Measurements from ENCODE around the gene EIF4B.
A peak's percentile ranks its signal among the peaks of the same experiment; 100 is the strongest.
"Not testable (repeated sequence)": the region's sequence is repeated elsewhere in the genome, so short reads cannot be mapped to it uniquely, and the experiment has no call there.

EIF4B gene

GRCh38 chr12:53007343-53007742, 1.1 kb downstream of the EIF4B start:
- Histone ChIP-seq H3K14ac (ENCODE audit: low read length) (no peak overlapping the region), H3K9ac (ENCODE audit: low read depth, low read length, poor library complexity) (no peak overlapping the region), H2BK15ac (ENCODE audit: low read length) (no peak overlapping the region), H3K79me1 (ENCODE audit: low read depth, low read length) (peaks cover 6% of the 10 kb centered on the region), H2BK12ac (ENCODE audit: low read length) (no peak overlapping the region), H3K27me3 (ENCODE audit: control insufficient read depth in 3 of 3, insufficient read depth in 3 of 3, low read depth in 1 of 3, low read length in 3 of 3) (no peaks in the 10 kb centered on the region), H2AK5ac (ENCODE audit: low read depth, low read length) (no peak overlapping the region), H2BK5ac (ENCODE audit: low read length) (no peak overlapping the region), H4K91ac (ENCODE audit: low read depth, low read length, poor library complexity) (no peak overlapping the region), H3K4me1 (ENCODE audit: control insufficient read depth in 2 of 2, insufficient read depth in 1 of 2, low read depth in 1 of 2, low read length in 2 of 2) (peaks cover 6 to 12% of the 10 kb centered on the region in 2 donors), H3K9me3 (replicated peaks in 1 of 2; ENCODE audit: control insufficient read depth in 2 of 2, insufficient read depth in 1 of 2, low read depth in 1 of 2, low read length in 2 of 2) (peaks cover 0 to 11% of the 10 kb centered on the region in 2 donors), H3K27ac (replicated peaks; ENCODE audit: low read length) (no peak overlapping the region), H3K4me3 (ENCODE audit: low read length in 2 of 2) (peak overlapping the region; percentile 88 to 96), H3K4me2 (ENCODE audit: insufficient read depth, low read length, poor library complexity, severe bottlenecking) (peak overlapping the region; percentile 93), H3K36me3 (replicated peaks in 1 of 2; ENCODE audit: control insufficient read depth in 2 of 2, insufficient read depth in 2 of 2, low read length in 2 of 2) (peaks cover 3 to 48% of the 10 kb centered on the region in 2 donors), H4K8ac (ENCODE audit: low read depth, low read length) (no peak overlapping the region), H3K18ac (ENCODE audit: low read length) (no peak overlapping the region), H2AFZ (ENCODE audit: low read length) (no peak overlapping the region), H3K23ac (ENCODE audit: low read depth, low read length, poor library complexity) (no peak overlapping the region), H3K4ac (ENCODE audit: low read length) (no peak overlapping the region), H2BK120ac (ENCODE audit: low read depth, low read length) (no peak overlapping the region)
- no peak for DNase-seq (ENCODE audit: low spot score)
- WGBS, 2 donors (ENCODE audit: extremely low coverage in 2 of 2, insufficient read length in 2 of 2, insufficient replicate concordance in 1 of 2) = no CpG with 5 or more reads among the region's 4 CpGs

DNA sequence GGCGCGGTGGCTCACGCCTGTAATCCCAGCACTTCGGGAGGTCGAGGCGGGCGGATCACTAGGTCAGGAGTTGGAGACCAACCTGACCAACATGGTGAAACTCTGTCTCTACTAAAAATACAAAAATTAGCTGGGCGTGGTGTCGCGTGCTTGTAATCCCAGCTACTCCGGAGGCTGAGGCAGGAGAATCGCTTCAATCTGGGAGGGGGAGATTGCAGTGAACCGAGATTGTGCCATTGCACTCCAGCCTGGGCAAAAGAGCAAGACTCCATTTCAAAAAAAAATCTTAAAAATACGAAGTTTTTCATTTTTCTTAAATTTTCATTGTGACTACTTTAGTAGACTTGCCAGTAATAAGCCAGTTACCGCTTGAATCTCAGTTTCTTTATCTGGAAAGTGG, 2.5 kb downstream of the EIF4B start:
- not testable (repeated sequence) for H2BK5ac ChIP-seq (ENCODE audit: low read length); H3K4me2 ChIP-seq (ENCODE audit: insufficient read depth, low read length, poor library complexity, severe bottlenecking); H3K23ac ChIP-seq (ENCODE audit: low read depth, low read length, poor library complexity); H3K27ac ChIP-seq (replicated peaks; ENCODE audit: low read length); H2BK12ac ChIP-seq (ENCODE audit: low read length); H3K9ac ChIP-seq (ENCODE audit: low read depth, low read length, poor library complexity); H3K14ac ChIP-seq (ENCODE audit: low read length); DNase-seq (ENCODE audit: low spot score); H2BK15ac ChIP-seq (ENCODE audit: low read length); H3K4me3 ChIP-seq (ENCODE audit: low read length in 2 of 2); H3K79me1 ChIP-seq (ENCODE audit: low read depth, low read length); H2BK120ac ChIP-seq (ENCODE audit: low read depth, low read length); H2AFZ ChIP-seq (ENCODE audit: low read length); H4K91ac ChIP-seq (ENCODE audit: low read depth, low read length, poor library complexity); H3K18ac ChIP-seq (ENCODE audit: low read length); H4K8ac ChIP-seq (ENCODE audit: low read depth, low read length); H3K27me3 ChIP-seq (ENCODE audit: control insufficient read depth in 3 of 3, insufficient read depth in 3 of 3, low read depth in 1 of 3, low read length in 3 of 3); H3K4ac ChIP-seq (ENCODE audit: low read length); H2AK5ac ChIP-seq (ENCODE audit: low read depth, low read length)
- WGBS, 2 donors (ENCODE audit: extremely low coverage in 2 of 2, insufficient read length in 2 of 2, insufficient replicate concordance in 1 of 2) = no CpG with 5 or more reads among the region's 15 CpGs
- Histone ChIP-seq H3K4me1 (ENCODE audit: control insufficient read depth in 2 of 2, insufficient read depth in 1 of 2, low read depth in 1 of 2, low read length in 2 of 2) (peaks cover 6 to 12% of the 10 kb centered on the region in 2 donors), H3K36me3 (replicated peaks in 1 of 2; ENCODE audit: control insufficient read depth in 2 of 2, insufficient read depth in 2 of 2, low read length in 2 of 2) (peaks cover 3 to 57% of the 10 kb centered on the region in 2 donors), H3K9me3 (replicated peaks in 1 of 2; ENCODE audit: control insufficient read depth in 2 of 2, insufficient read depth in 1 of 2, low read depth in 1 of 2, low read length in 2 of 2) (peaks cover 0 to 11% of the 10 kb centered on the region in 2 donors)

DNA sequence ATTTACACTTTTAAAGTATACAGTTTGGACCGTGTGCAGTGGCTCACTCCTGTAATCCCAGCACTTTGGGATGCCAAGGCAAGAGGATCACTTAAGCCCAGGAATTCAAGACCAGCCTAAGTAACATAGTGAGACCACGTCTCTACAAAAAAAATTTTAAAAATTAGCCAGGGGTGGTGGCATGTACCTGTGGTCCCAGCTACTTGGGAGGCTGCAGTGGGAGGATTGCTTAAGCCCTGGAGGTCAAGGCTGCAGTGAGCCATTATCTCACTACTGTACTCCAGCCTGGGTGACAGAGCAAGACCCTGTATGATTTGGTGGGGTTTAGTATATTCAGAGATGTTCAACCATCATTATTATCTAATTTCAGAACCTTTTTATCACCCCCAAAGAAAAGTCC, 4.7 kb downstream of the EIF4B start:
- no peak for DNase-seq (ENCODE audit: low spot score)
- H3K14ac ChIP-seq (ENCODE audit: low read length) = no peak overlapping the region
- no peak overlapping the region for H3K23ac ChIP-seq (ENCODE audit: low read depth, low read length, poor library complexity)
- no peak overlapping the region for H2BK5ac ChIP-seq (ENCODE audit: low read length)
- no peak overlapping the region for H3K4me3 ChIP-seq (ENCODE audit: low read length in 2 of 2)
- H2AK5ac ChIP-seq (ENCODE audit: low read depth, low read length) = no peak overlapping the region
- H2BK15ac ChIP-seq (ENCODE audit: low read length) = no peak overlapping the region
- peaks cover 6% of the 10 kb centered on the region for H3K79me1 ChIP-seq (ENCODE audit: low read depth, low read length)
- H3K36me3 ChIP-seq (replicated peaks in 1 of 2; ENCODE audit: control insufficient read depth in 2 of 2, insufficient read depth in 2 of 2, low read length in 2 of 2) = peaks cover 4 to 78% of the 10 kb centered on the region in 2 donors
- H3K4me2 ChIP-seq (ENCODE audit: insufficient read depth, low read length, poor library complexity, severe bottlenecking) = no peak overlapping the region
- WGBS, 2 donors (ENCODE audit: extremely low coverage in 2 of 2, insufficient read length in 2 of 2, insufficient replicate concordance in 1 of 2) = no CpG with 5 or more reads among the region's 2 CpGs
- no peaks in the 10 kb centered on the region for H3K27me3 ChIP-seq (ENCODE audit: control insufficient read depth in 3 of 3, insufficient read depth in 3 of 3, low read depth in 1 of 3, low read length in 3 of 3)
- no peak overlapping the region for H3K27ac ChIP-seq (replicated peaks; ENCODE audit: low read length)
- H3K9ac ChIP-seq (ENCODE audit: low read depth, low read length, poor library complexity) = no peak overlapping the region
- H4K8ac ChIP-seq (ENCODE audit: low read depth, low read length) = no peak overlapping the region
- H3K4ac ChIP-seq (ENCODE audit: low read length) = no peak overlapping the region
- no peak overlapping the region for H2BK120ac ChIP-seq (ENCODE audit: low read depth, low read length)
- H3K4me1 ChIP-seq (ENCODE audit: control insufficient read depth in 2 of 2, insufficient read depth in 1 of 2, low read depth in 1 of 2, low read length in 2 of 2) = peaks cover 4 to 9% of the 10 kb centered on the region in 2 donors
- no peak overlapping the region for H4K91ac ChIP-seq (ENCODE audit: low read depth, low read length, poor library complexity)
- H2BK12ac ChIP-seq (ENCODE audit: low read length) = no peak overlapping the region
- H3K18ac ChIP-seq (ENCODE audit: low read length) = no peak overlapping the region
- no peak overlapping the region for H2AFZ ChIP-seq (ENCODE audit: low read length)
- peaks cover 0 to 11% of the 10 kb centered on the region in 2 donors for H3K9me3 ChIP-seq (replicated peaks in 1 of 2; ENCODE audit: control insufficient read depth in 2 of 2, insufficient read depth in 1 of 2, low read depth in 1 of 2, low read length in 2 of 2)

DNA sequence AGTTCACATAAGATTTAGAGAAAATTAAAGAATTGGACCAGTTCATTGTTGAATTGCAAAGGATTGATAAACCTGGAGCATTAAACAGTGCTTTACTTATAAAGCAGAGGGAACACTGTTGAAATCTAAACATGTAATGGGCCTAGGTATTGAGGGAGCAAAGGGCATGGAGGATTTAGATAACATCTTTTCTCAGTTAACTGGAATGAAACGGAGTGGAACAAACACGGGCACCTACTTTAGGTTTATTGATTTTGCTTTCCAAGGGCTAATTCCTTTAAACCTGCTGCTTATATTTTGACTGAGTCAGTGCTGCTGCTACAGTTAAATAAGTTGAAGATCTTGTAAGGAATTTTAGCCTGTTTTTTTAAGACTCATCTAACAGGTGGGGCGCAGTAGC, 5.6 kb downstream of the EIF4B start:
- Histone ChIP-seq H2BK15ac (ENCODE audit: low read length) (no peak overlapping the region), H3K18ac (ENCODE audit: low read length) (no peak overlapping the region), H2AFZ (ENCODE audit: low read length) (no peak overlapping the region), H3K4me3 (ENCODE audit: low read length in 2 of 2) (no peak overlapping the region), H3K4ac (ENCODE audit: low read length) (no peak overlapping the region), H3K9me3 (replicated peaks in 1 of 2; ENCODE audit: control insufficient read depth in 2 of 2, insufficient read depth in 1 of 2, low read depth in 1 of 2, low read length in 2 of 2) (peaks cover 0 to 11% of the 10 kb centered on the region in 2 donors), H3K27ac (replicated peaks; ENCODE audit: low read length) (no peak overlapping the region), H2BK120ac (ENCODE audit: low read depth, low read length) (no peak overlapping the region), H2AK5ac (ENCODE audit: low read depth, low read length) (no peak overlapping the region), H3K23ac (ENCODE audit: low read depth, low read length, poor library complexity) (no peak overlapping the region), H2BK5ac (ENCODE audit: low read length) (no peak overlapping the region), H3K27me3 (ENCODE audit: control insufficient read depth in 3 of 3, insufficient read depth in 3 of 3, low read depth in 1 of 3, low read length in 3 of 3) (no peaks in the 10 kb centered on the region), H3K14ac (ENCODE audit: low read length) (no peak overlapping the region), H3K36me3 (replicated peaks in 1 of 2; ENCODE audit: control insufficient read depth in 2 of 2, insufficient read depth in 2 of 2, low read length in 2 of 2) (peaks cover 4 to 87% of the 10 kb centered on the region in 2 donors), H4K91ac (ENCODE audit: low read depth, low read length, poor library complexity) (no peak overlapping the region), H3K4me1 (ENCODE audit: control insufficient read depth in 2 of 2, insufficient read depth in 1 of 2, low read depth in 1 of 2, low read length in 2 of 2) (peaks cover 4 to 9% of the 10 kb centered on the region in 2 donors), H4K8ac (ENCODE audit: low read depth, low read length) (no peak overlapping the region), H2BK12ac (ENCODE audit: low read length) (no peak overlapping the region), H3K9ac (ENCODE audit: low read depth, low read length, poor library complexity) (no peak overlapping the region), H3K4me2 (ENCODE audit: insufficient read depth, low read length, poor library complexity, severe bottlenecking) (no peak overlapping the region), H3K79me1 (ENCODE audit: low read depth, low read length) (peaks cover 1% of the 10 kb centered on the region)
- DNase-seq (ENCODE audit: low spot score) = no peak
- WGBS, 2 donors (ENCODE audit: extremely low coverage in 2 of 2, insufficient read length in 2 of 2, insufficient replicate concordance in 1 of 2) = no CpG with 5 or more reads among the region's 3 CpGs

Measured in neuronal stem cell (in vitro differentiated cells).